Fibroblast of the conjunctiva (primary cell): ENCODE results near the gene LY86.

ENCODE experiments used
- DNase-seq: peaks from one replicate; pipeline ENCODE4 v3.0.0-alpha.2; 2010; ENCODE audit warnings: low read depth

LY86 gene

DNA sequence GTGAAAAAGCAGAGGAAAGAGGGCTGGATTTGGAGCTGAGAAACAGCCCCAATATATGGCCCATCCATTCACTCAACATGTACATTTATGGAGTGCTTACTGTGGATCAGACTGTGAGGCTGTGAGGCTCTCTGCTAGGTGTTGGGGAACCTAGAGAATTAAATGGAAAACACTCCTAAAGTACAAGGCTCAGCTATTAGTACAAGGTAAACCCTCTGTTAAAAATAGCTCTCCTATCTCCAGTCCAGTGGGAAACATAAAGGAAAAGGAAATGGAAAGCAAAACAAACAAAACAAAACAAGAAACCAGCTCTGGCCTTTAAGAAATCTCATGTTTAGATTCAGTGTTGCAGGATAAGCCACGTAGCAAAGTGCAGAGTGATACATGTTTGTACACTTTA, 35.0 kb downstream of the LY86 start:
- DNase-seq = no peak

- no peak for DNase-seq
These were observed 35.9 kb downstream of the LY86 start for GRCh38 chr6:6624269-6624990.

DNA sequence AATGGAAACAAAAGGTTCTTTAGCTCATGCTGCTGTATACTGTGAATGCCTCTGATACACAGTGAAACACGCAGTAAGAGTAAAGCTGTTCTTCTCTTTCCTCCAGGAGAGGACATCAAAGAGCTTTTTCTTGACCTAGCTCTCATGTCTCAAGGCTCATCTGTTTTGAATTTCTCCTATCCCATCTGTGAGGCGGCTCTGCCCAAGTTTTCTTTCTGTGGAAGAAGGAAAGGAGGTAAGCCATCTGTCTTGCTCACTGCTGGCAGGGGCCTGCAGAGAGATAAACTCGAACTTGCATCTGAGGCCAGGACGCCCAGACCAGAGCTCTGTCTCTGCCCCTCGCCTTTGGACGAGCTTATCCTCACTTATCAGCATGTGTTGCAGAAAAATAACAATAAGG, 37.7 kb downstream of the LY86 start:
- DNase-seq = no peak

GRCh38 chr6:6629402-6629801, 40.9 kb downstream of the LY86 start:
- DNase-seq = no peak

- no peak for DNase-seq
These were observed 42.5 kb downstream of the LY86 start for GRCh38 chr6:6631053-6631452.

GRCh38 chr6:6631534-6632276, 43.2 kb downstream of the LY86 start:
- peak; percentile 10 for DNase-seq

DNA sequence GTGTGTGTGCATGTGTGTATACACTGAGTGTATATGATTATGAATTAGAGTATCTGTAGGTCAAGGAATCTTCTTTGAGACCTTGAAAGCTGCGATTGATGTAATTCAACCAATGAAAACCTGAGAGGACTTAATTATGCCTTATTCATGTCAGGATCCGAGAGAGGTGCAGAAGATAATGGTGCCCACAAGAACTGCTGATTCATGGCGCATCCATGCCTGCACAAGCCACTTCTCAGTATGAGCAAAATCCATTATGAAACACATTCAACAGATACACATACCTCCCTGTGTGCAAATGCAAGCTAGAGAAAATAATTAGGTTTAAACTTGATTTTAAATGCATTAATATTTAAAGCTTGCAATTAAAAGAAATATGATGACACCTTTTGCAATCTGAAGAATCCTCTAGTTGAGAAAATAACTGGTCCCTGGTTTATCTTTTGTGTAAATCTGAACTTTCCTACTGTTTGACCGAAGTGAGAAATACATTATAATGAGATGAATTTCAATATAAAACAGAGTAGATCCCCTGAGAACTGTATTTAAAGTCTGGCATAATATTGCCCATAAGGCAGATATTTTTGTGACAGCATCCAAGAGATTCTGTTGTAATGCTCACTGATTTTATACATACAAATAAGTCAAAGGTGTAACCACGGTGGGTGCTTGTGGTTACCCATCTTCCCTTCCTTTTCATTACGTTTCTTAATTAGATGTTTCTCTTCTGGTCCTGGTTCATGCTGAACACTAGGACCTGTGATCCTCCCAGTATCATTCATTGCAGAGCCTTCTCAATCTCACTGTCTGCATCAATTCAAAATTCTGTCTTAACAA, 45.6 kb downstream of the LY86 start:
- DNase-seq = no peak

DNA sequence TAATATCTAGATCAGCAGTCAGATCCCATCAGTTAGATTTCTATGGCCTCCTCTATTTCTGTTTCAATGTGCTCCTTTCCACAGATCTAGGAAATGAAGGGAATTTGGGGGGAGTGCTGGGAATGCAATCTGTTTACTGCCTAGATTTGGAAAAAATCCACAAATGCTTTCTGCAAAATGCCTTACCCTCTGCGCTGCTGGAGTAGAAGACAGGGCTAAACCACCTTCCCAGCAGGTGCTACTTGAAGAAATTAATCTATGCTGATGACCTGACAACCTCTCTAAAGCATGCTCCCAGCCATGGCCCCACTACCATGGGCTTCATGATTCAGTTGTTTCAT, 46.2 kb downstream of the LY86 start:
- no peak for DNase-seq

DNA sequence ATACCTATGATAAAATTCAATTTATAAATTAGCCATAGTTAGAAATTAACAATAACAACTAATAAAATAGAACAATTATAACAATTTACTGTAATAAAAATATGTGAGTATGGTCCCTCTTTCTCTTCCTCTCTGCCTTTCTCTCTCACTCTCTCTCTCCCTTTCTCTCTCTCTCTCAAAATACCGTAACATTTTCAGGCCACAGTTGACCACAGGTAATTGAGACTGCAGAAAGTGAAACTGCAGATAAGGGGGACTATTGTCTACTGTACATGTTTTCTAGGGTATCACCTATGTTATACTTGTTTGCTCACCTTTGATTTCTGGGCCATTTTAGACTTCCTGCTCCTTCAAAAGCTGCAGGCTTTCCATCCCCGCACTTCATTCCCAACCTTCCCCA, 46.8 kb downstream of the LY86 start:
- DNase-seq = no peak

- no peak for DNase-seq
These were observed 47.3 kb downstream of the LY86 start for GRCh38 chr6:6635869-6636268.

- DNase-seq = no peak
These were observed 51.1 kb downstream of the LY86 start for GRCh38 chr6:6639572-6639971.

GRCh38 chr6:6640926-6641325, 52.4 kb downstream of the LY86 start:
- no peak for DNase-seq

- no peak for DNase-seq
These were observed 54.9 kb downstream of the LY86 start for GRCh38 chr6:6643398-6643797.

DNA sequence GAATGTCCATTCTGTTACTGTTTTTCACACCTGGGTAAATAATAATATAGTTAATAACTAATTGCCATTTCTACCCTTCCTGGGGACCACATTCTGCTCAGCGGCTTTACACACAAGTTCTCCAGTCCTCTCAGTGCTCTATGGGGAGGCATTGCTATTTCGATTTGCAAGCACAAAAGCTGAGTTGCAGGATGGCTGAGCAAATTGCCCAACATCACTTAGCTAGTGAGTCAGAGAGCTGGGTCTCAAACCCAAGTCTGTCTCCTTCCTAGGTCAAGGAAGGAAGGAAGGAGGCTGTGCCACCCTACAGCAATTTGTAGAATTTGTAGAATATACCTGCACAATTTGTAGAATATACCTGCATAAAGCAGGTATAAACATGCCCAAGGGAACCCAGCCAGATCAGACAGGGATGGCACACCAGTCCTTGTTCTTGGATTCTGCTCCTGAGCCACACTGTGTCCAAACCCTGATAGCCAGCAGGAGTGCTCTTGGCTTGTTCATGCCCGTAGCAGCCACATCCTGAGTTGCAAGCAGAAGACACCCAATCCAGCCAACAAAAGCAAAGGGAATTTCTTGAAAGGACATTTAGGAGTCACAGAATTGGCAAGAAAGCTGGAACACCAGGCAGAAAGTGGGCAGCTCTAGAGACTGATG, 56.9 kb downstream of the LY86 start:
- no peak for DNase-seq

DNA sequence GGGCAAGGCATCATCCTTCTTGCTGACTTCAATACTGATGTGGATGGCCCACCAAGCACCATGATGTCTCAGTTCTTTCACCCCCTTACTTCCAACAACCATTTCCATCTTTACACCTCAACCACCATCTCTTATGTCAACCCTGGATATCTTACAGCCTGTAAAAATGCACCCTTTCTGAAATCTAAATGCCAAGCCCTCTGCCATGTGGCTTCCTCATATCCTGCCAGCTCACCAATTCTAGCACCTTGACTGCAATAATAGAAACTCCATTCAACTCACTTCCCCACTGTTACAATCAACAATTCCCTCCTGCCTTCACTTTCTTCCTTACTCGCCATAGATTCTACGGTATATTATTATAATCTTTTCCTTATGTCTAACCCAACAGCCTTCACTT, 57.9 kb downstream of the LY86 start:
- DNase-seq = no peak

DNA sequence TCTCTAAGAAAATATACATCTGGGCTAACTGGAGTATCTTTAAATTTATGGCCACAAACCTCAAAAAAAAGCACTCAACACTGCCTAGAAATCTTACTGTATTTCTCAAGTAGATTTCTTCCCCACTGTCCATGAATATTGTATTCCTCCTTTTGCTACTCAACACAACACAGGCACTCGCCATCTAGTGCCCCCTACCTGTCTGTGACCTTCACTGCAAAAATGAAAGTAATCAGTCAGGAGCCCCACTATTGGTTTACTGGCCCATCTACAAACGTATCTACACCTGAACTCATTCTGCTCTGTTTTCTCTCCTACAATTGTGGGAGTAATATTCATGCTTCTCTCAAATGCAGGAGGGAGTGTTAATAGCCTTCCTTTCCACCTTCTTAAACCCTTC, 58.3 kb downstream of the LY86 start:
- no peak for DNase-seq

DNA sequence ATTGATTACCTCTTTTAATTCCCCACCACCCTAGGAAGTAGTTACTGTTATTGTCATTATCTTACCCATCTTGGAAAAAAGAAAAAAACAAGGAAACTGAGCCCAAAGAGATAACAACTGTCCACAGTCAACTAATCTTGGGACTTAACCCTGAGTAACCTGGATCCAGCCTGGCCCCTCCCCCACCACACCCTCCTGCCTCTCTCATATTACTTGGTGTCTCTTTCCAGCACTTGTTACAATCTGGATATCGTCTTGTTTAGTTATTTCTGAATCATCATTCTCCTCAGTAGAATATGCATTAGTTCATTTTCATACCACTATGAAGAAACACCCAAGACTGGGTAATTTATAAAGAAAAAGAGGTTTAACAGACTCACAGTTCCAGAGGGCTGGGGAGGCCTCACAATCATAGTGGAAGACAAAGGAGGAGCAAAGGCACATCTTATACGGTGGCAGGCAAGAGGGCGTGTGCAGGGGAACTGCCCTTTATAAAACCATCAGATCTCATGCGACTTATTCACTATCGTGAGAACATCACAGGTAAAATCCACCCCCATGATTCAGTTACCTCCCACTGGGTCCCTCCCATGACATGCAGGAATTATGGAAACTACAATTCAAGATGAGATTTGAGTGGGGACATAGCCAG, 60.3 kb downstream of the LY86 start:
- DNase-seq = no peak

- DNase-seq = no peak
These were observed 61.4 kb downstream of the LY86 start for GRCh38 chr6:6649824-6650349.

- DNase-seq = no peak
These were observed 62.3 kb downstream of the LY86 start for GRCh38 chr6:6650839-6651238.

DNA sequence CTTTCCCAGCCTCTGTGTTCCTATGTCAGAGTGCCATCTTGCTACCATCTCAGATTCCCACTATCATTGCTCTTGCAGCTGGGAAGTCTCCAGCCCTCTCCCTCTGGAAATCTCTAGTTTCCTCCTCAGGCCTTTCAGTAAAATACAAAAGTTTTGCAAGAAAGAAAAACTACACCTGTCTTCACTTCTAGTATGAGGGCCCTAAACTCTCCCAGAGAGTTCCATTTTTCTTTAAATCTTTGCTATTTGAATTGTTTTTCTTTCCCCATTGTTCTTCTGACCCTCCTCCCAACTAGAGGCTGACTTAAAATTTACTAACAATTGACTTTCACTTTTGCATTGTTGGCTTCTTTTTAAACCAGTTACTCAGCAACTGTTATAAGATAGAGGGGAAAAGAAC, 62.8 kb downstream of the LY86 start:
- DNase-seq = no peak

DNA sequence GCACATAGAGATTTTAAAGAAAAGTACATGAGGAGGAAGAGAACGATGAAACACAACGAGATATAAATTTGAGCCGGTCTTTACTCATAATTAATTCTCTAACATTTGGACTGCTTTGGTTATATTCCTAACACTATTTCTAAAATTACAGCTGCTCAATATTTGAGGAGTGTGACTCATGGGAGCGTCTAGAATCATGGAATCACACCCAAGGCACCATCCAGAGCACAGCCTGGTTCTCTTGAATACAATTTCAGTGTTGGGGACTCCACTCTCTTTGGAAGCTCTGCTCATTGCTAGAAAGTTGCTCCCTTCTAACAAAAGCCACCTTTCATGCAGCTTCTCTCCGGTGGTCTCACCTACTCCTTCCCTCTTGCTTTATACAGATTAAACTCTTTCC, 64.4 kb downstream of the LY86 start:
- no peak for DNase-seq
